Measurements from ENCODE around the gene FMNL2. TPM values are rescaled to one million over a fixed set of nuclear protein-coding genes. Genes with fewer than 3 reads are reported as not detected.

FMNL2 gene
- total RNA-seq, 1 experiment from 2014 or later, result 28.1 TPM

DNA sequence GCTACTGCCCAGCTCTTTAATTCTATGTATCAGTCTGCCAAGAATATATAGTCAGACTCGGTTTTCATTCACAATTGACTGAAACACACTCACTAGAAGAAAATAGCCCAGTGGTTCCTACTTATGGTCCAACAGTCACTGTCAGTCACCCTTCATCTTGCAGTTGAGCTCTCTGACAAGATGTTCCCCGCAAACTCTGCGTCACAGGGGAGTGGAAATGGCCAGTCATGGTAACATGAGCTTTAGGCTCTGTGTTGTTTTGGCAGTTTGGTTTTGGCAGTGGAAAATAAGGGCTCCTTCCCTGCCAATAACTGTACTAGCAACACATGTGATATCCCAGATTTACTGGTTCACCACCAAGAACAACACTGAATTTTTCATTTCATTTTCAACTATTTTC, 259.8 kb downstream of the FMNL2 start:
- no peaks in the 10 kb centered on the region for H3K9me2 ChIP-seq (ENCODE audit: insufficient read depth)
- no peaks in the 10 kb centered on the region for H3K79me2 ChIP-seq (ENCODE audit: insufficient read depth, low read length)
- H2AFZ ChIP-seq (ENCODE audit: low read depth, low read length, poor library complexity, severe bottlenecking), result no peak overlapping the region
- peaks cover 0 to 14% of the 10 kb centered on the region in 2 experiments; a peak in 2 of 4 replicates for H3K4me1 ChIP-seq (ENCODE audit: control insufficient read depth in 1 of 2, insufficient read depth in 2 of 2, low read length in 2 of 2)
- BruUV-seq (replicated peaks), result no TSS peak
- no peak for TF ChIP-seq MAX (IDR thresholded peaks at IDR 0.05)
- no peak for TF ChIP-seq YY1 (IDR thresholded peaks at IDR 0.05; ENCODE audit: extremely low read depth, insufficient replicate concordance, low read depth, low read length)
- TF ChIP-seq, protein P1, sequence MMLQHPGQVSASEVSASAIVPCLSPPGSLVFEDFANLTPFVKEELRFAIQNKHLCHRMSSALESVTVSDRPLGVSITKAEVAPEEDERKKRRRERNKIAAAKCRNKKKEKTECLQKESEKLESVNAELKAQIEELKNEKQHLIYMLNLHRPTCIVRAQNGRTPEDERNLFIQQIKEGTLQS (IDR thresholded peaks at IDR 0.05), result no peak
- no peak for TF ChIP-seq EZH2phosphoT487 (IDR thresholded peaks at IDR 0.05; ENCODE audit: borderline replicate concordance)
- TF ChIP-seq EZH2 (IDR thresholded peaks at IDR 0.05), result no peak
- TF ChIP-seq ZFX (IDR thresholded peaks at IDR 0.05), result no peak
- no peak for TF ChIP-seq ELF1 (IDR thresholded peaks at IDR 0.05; ENCODE audit: borderline replicate concordance, low read depth)
- no peak for TF ChIP-seq POLR2A (IDR thresholded peaks at IDR 0.05; ENCODE audit: borderline replicate concordance, extremely low read depth, insufficient read depth, insufficient read length)
- TF ChIP-seq, protein P2, sequence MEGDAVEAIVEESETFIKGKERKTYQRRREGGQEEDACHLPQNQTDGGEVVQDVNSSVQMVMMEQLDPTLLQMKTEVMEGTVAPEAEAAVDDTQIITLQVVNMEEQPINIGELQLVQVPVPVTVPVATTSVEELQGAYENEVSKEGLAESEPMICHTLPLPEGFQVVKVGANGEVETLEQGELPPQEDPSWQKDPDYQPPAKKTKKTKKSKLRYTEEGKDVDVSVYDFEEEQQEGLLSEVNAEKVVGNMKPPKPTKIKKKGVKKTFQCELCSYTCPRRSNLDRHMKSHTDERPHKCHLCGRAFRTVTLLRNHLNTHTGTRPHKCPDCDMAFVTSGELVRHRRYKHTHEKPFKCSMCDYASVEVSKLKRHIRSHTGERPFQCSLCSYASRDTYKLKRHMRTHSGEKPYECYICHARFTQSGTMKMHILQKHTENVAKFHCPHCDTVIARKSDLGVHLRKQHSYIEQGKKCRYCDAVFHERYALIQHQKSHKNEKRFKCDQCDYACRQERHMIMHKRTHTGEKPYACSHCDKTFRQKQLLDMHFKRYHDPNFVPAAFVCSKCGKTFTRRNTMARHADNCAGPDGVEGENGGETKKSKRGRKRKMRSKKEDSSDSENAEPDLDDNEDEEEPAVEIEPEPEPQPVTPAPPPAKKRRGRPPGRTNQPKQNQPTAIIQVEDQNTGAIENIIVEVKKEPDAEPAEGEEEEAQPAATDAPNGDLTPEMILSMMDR (IDR thresholded peaks at IDR 0.05 in 2 of 3, conservative IDR thresholded peaks at IDR 0.05 in 1 of 3; ENCODE audit: borderline replicate concordance in 1 of 3, insufficient read depth in 1 of 3, low read depth in 2 of 3, low read length in 2 of 3), result no peak
- TF ChIP-seq RAD21 (IDR thresholded peaks at IDR 0.05; ENCODE audit: low read depth), result no peak
- no peak for TF ChIP-seq EGR1 (IDR thresholded peaks at IDR 0.05; ENCODE audit: low read depth)
- no peak for TF ChIP-seq CBX3 (IDR thresholded peaks at IDR 0.05; ENCODE audit: low read depth)
- TF ChIP-seq CEBPB (IDR thresholded peaks at IDR 0.05; ENCODE audit: low read depth), result no peak
- TF ChIP-seq, protein P3, sequence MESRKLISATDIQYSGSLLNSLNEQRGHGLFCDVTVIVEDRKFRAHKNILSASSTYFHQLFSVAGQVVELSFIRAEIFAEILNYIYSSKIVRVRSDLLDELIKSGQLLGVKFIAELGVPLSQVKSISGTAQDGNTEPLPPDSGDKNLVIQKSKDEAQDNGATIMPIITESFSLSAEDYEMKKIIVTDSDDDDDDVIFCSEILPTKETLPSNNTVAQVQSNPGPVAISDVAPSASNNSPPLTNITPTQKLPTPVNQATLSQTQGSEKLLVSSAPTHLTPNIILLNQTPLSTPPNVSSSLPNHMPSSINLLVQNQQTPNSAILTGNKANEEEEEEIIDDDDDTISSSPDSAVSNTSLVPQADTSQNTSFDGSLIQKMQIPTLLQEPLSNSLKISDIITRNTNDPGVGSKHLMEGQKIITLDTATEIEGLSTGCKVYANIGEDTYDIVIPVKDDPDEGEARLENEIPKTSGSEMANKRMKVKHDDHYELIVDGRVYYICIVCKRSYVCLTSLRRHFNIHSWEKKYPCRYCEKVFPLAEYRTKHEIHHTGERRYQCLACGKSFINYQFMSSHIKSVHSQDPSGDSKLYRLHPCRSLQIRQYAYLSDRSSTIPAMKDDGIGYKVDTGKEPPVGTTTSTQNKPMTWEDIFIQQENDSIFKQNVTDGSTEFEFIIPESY (IDR thresholded peaks at IDR 0.05; ENCODE audit: extremely low read depth, insufficient replicate concordance, low read length), result no peak
- TF ChIP-seq SRF (IDR thresholded peaks at IDR 0.05; ENCODE audit: low read depth), result no peak
- no peak overlapping the region for H3K9ac ChIP-seq (ENCODE audit: low read length)
- H3K27me3 ChIP-seq (ENCODE audit: insufficient read depth, low read length), result no peaks in the 10 kb centered on the region
- H3K4me3 ChIP-seq (replicated peaks in 1 of 2; ENCODE audit: low read depth in 1 of 2, low read length in 2 of 2), result no peak overlapping the region
- ATAC-seq (no peak), DNase-seq (ENCODE audit: low read depth, low spot score) (no peak)
- ChIA-PET POLR2A (no interaction called here), CTCF (no interaction called here), RAD21 (ENCODE audit: low non-redundant PET in 1 of 2, low total read pairs in 2 of 2, uncharacterized antibody in 2 of 2, unreplicated experiment in 2 of 2) (no interaction called here)
- intact Hi-C loops (cut with micrococcal nuclease), result no loop called here
- H4K20me1 ChIP-seq (ENCODE audit: insufficient read depth), result 0 out of 2 replicates have a peak, but pooled peaks cover 3% of the 10 kb centered on the region
- H3K36me3 ChIP-seq (ENCODE audit: control insufficient read depth in 1 of 2, insufficient read depth in 2 of 2, low read length in 2 of 2), result no peaks in the 10 kb centered on the region
- H3K27ac ChIP-seq (ENCODE audit: low read depth, low read length), result no peak overlapping the region
- no peaks in the 10 kb centered on the region for H3K9me3 ChIP-seq (ENCODE audit: control insufficient read depth in 1 of 2, insufficient read depth in 1 of 2, low read depth in 1 of 2, low read length in 2 of 2)
- H3K4me2 ChIP-seq (ENCODE audit: low read length), result no peak overlapping the region

All from HCT116 (cell line).